HG03135 (cell line): ENCODE data around the gene BAHCC1.

Source experiments
- ATAC-seq: cut with Tn5 transposase; IDR thresholded peaks from one replicate; pipeline ENCODE4 v1.9.1; 2021; ENCODE audit warnings: mild to moderate bottlenecking, moderate library complexity; ENCODE audit not compliant: unreplicated experiment

BAHCC1 gene

DNA sequence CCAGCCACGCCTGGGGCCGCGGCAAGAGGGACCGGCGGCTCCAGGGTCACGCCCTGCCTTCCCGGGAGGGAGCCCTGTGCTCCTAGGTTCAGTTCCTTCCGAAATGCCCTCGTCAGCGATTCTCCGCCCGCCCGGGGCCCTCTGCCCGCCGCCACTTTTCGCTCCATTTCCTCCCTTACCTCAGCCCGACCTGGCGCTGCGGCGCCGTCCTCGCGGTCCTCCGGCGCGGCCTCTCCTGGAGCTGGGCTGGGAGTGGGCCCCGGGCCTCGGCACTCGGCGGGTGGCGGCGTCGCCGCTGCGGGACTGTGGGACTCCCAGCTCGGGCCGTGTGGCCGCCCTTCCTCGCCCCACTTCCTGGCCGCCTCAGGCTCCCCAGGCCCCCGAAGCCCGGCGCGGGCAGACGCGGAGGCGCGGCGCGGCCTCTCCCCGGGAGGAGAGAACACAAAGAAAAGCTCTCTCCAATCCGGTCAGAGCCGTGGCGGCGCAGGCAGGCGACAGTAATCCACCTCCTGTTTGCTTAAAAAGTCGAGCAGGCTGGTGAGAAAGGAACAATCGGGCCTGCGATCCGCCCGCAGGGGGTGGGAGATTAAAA lies 1.6 kb downstream of the BAHCC1 start:
- no peak for ATAC-seq

GRCh38 chr17:81397314-81398175 lies 2.3 kb downstream of the BAHCC1 start:
- no peak for ATAC-seq

- ATAC-seq: no peak
These were observed 3.0 kb downstream of the BAHCC1 start for GRCh38 chr17:81398176-81398831.

GRCh38 chr17:81398832-81399411 lies 3.7 kb downstream of the BAHCC1 start:
- no peak for ATAC-seq

GRCh38 chr17:81399481-81400153 lies 4.4 kb downstream of the BAHCC1 start:
- no peak for ATAC-seq

DNA sequence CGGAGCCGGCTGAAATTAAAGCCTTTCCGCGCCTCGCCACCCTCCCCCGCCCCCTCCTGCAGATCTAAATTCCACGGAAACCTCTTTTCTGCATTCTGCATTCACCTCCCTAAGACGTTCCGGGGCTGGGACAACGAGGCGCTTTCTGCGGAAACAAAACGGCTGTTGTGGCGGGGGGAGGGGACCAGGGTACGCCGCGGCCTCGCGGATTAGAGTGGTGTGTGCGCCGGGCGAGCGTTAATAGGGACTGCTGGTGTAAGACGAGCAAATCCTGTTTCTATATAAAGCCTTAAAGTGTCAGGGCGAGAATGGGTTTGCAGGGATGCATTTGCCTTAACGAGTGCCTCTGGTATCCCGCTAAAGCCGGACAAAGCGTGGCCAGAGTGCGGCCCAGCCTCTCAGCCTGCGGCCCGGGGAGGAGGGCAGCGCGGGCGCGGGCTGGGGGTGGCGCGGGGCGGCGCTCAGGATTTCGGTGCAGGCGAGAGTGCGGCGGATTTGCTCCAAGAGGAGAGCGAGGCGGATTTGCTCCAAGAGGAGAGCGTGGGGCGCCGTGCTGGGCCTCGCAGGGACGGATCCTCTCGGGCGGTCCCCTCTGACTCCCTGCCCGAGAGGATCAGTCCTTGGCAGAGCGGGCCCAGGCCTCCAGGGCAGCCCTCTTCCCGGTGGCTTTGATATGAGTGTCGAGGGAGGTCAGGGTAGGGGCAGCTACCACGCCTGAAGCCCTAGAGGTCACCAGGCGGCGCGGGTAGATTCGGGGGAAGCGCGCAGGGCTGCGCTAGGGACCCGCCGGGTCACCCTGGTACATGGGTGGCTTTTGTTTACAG lies 5.1 kb downstream of the BAHCC1 start:
- no peak for ATAC-seq

GRCh38 chr17:81400996-81401722 lies 5.9 kb downstream of the BAHCC1 start:
- no peak for ATAC-seq

GRCh38 chr17:81401723-81402529 lies 6.7 kb downstream of the BAHCC1 start:
- no peak for ATAC-seq

DNA sequence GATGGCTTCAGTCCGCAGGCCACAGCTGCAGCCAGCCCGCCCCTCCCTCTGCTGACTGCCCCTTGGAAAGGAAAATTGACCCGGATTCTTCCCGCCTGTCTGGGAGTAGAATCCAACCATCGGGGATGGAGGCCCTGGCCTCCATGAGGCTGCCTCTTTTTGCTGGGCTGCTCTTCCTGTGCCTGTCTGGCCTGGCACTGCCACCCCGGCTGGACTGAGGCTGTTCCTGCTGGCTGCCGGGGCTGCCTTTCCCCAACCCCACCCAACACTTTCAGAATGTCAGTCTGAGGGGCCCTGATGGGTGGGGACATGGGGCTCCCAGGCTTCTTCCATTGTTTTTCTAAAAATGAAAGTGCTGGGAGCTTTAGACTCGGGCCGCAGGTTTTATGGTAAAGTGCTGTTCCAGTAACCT lies 7.3 kb downstream of the BAHCC1 start:
- no peak for ATAC-seq

DNA sequence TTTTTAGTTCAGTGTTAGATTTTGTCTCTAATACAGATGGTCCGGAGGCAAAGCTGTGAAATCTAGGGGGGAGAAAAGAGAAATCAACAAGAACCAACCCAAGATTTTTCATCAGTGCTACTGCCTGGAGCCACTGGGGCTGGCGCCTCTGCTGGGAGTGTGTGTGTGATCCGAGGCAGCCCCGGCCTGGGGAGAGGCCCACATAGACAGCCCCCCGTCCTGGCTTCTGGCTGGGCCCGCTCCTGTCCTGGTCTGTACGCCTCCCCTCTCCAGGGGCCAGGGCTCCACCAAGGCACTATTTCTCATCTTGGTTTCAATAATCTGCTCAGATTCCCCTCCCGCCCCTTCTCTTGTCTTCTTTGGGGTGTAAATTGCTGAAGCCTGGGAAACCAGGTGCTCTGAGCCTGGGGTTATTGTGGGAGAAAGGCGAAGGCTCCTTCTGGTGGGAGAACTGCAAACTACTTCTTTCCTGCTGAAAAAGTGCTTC lies 7.8 kb downstream of the BAHCC1 start:
- no peak for ATAC-seq

GRCh38 chr17:81403671-81404534 lies 8.6 kb downstream of the BAHCC1 start:
- ATAC-seq: no peak

DNA sequence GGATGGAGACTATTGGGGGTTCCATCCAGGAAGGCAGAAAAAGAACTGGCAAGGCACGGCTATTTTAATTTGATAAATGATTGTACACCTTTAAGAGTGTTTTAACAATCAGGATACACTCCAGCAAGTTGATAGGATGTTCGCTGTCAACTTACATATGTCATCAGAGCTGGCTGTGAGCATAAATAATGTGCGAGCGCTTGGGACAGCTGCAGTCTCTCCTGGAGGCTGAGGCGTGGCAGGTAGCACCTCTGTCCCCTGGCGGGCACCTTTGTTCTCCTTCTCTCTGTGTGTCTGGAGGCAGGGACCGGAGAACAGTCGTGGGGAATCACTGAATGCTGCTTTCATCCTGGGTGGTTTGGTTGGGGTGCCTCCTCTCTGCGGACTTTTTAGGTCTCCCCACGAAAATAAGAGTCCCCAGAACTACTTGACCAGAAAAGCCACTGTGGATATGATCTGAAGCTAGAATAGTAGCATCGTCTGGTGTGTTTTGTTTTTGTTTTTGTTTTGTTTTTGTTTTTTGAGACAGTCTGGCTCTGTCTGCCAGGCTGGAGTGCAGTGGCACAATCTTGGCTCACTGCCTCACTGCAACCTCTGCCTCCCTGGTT lies 9.4 kb downstream of the BAHCC1 start:
- no peak for ATAC-seq

DNA sequence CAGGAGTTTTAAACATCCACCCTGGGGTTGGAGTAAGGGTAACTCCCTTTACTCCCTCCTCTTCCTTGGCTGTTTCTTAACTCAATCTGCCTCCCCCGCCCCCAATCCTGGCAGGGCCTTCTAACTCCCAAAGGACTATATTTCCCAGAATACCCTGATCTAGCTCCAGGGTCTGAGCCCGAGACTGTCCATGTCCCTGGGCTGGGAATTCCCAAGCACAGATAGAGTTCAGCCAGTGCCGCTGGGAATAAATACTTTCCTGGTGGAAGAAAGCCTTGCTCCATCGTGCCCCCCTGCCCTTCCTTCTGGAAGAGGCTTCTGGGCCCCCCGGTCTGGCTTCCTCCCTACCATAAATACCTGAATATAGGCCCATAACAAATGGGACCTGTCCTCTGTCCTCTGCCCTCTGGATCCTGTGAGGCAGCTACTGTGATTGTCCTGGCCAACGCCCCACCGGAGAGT lies 10.2 kb downstream of the BAHCC1 start:
- ATAC-seq: no peak

GRCh38 chr17:81406117-81406953 lies 11.1 kb downstream of the BAHCC1 start:
- no peak for ATAC-seq

- ATAC-seq: no peak
These were observed 12.8 kb downstream of the BAHCC1 start for GRCh38 chr17:81408049-81408448.
